Spleen (tissue), 7 donors: Measurements from ENCODE around the gene DST.

Experiments used
- POLR2A ChIP-seq, 3 donors: fragments of 450-650 bp; IDR thresholded peaks; one replicate each; pipeline ENCODE4 v1.5.1; 2017; ENCODE audit warnings: antibody characterized with exemption in 3 of 3, mild to moderate bottlenecking in 1 of 3
- POLR2AphosphoS5 ChIP-seq, 3 donors: sonication (generic); formaldehyde crosslinking; IDR thresholded peaks; one replicate each; pipeline ENCODE4 v1.5.1; 2017; ENCODE audit warnings: antibody characterized with exemption in 3 of 3
- TF ChIP-seq, protein P1 (sequence below), 11 experiments: fragments of 200-600 bp in 7 of 11; fragments of 450-650 bp in 4 of 11; sonication (generic) in 4 of 11; IDR thresholded peaks in 8 of 11; conservative IDR thresholded peaks in 3 of 11; 1 replicate in 7 of 11; 2 replicates in 4 of 11; pipeline versions ENCODE4 v1.4.0 to v1.8.0; 2016 to 2021; ENCODE audit warnings: antibody characterized with exemption in 11 of 11, inconsistent platforms in 4 of 11, mild to moderate bottlenecking in 1 of 11
- donor health status: DM: no; HTN: no; CAD: no; lungs with moderate emphysema.
- donor health status: DM: no; HTN: no; CAD: no.
- donor health status: DM: no; HTN: no; CAD: no.

GRCh38 chr6:56459030-56459805, 183.5 kb downstream of the DST start:
- TF ChIP-seq POLR2A (IDR thresholded peaks at IDR 0.05) (no peak), POLR2AphosphoS5 (IDR thresholded peaks at IDR 0.05) (no peak)
- TF ChIP-seq, protein P1, sequence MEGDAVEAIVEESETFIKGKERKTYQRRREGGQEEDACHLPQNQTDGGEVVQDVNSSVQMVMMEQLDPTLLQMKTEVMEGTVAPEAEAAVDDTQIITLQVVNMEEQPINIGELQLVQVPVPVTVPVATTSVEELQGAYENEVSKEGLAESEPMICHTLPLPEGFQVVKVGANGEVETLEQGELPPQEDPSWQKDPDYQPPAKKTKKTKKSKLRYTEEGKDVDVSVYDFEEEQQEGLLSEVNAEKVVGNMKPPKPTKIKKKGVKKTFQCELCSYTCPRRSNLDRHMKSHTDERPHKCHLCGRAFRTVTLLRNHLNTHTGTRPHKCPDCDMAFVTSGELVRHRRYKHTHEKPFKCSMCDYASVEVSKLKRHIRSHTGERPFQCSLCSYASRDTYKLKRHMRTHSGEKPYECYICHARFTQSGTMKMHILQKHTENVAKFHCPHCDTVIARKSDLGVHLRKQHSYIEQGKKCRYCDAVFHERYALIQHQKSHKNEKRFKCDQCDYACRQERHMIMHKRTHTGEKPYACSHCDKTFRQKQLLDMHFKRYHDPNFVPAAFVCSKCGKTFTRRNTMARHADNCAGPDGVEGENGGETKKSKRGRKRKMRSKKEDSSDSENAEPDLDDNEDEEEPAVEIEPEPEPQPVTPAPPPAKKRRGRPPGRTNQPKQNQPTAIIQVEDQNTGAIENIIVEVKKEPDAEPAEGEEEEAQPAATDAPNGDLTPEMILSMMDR (IDR thresholded peaks at IDR 0.05 in 8 of 11, conservative IDR thresholded peaks at IDR 0.05 in 3 of 11) = no peak
